Measurements from ENCODE around the gene CDV3. TPM values are rescaled to one million over a fixed set of nuclear protein-coding genes. Genes with fewer than 3 reads are reported as not detected.

Gene CDV3
- total and polyA plus RNA-seq, 9 of the 15 experiments (the other 6 are each of a cell fraction or from before 2014, with no cell fraction given), result 72.3 to 273 (median 116) TPM

DNA sequence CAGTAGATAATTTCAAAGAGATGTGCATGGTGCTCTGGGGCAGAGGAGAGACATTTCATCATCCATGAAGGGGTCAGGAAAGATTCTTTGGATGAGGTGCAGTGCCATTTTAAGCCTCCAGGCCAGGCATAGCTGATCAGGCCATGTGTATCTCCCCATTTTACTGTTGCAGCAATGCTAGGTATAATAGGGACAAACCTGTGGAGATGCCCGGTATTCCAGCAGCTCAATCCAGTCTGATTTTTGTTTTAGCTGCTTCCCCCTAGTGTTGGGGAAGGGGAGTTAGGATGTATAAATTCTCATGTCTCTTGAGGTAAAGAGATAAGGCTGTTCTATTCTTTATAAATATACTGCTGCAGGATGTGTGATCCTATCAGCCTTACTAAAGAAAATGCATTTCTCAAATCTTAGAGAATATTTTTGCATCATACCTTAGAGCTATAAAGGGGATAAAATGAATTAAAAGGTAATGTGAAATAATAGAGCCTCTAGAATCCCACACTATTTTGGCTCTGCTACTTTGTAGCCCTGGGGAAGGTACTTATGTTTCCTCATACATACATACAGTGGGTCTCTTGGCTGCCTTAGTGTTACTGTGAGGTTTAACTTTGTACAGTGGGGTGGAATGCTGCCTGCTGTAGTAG lies 5.2 kb downstream of the CDV3 start (continued):
- TF ChIP-seq, protein P1, sequence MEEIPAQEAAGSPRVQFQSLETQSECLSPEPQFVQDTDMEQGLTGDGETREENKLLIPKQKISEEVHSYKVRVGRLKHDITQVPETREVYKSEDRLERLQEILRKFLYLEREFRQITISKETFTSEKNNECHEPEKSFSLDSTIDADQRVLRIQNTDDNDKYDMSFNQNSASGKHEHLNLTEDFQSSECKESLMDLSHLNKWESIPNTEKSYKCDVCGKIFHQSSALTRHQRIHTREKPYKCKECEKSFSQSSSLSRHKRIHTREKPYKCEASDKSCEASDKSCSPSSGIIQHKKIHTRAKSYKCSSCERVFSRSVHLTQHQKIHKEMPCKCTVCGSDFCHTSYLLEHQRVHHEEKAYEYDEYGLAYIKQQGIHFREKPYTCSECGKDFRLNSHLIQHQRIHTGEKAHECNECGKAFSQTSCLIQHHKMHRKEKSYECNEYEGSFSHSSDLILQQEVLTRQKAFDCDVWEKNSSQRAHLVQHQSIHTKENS (CRISPR knock-in tag; IDR thresholded peaks at IDR 0.05), result no peak
- TF ChIP-seq PHF8 (IDR thresholded peaks at IDR 0.05; ENCODE audit: borderline replicate concordance, low read length), result no peak
- no peak for TF ChIP-seq SNRNP70 (optimal IDR thresholded peaks at IDR 0.05; ENCODE audit: low read depth, low read length)
- TF ChIP-seq SMARCB1 (IDR thresholded peaks at IDR 0.05; ENCODE audit: insufficient read length, low read depth), result no peak
- no peak for TF ChIP-seq SREBF1 (IDR thresholded peaks at IDR 0.05; ENCODE audit: borderline replicate concordance, low read depth, low read length)
- TF ChIP-seq DEAF1 (CRISPR knock-in tag; IDR thresholded peaks at IDR 0.05), result no peak

GRCh38 chr3:133583396-133583795 lies 9.9 kb downstream of the CDV3 start:
- Histone ChIP-seq H3K4me2 (ENCODE audit: insufficient read depth, low read length) (no peak overlapping the region), H3K9ac (ENCODE audit: insufficient read depth in 1 of 2, low read depth in 2 of 2, low read length in 2 of 2) (no peak overlapping the region), H3K36me3 (ENCODE audit: control insufficient read depth, insufficient read depth, low read length) (peaks cover 89% of the 10 kb centered on the region), H3K9me1 (ENCODE audit: control insufficient read depth, insufficient read depth, low read length) (no peaks in the 10 kb centered on the region), H3K4me3 (no peak overlapping the region), H3K4me1 (replicated peaks in 1 of 2; ENCODE audit: control insufficient read depth in 2 of 2, insufficient read depth in 2 of 2, low read length in 2 of 2) (peaks cover 0 to under 1% of the 10 kb centered on the region in 2 experiments; a peak in 2 of 5 replicates), H3K9me3 (replicated peaks; ENCODE audit: control insufficient read depth, insufficient read depth, low read depth, low read length) (no peaks in the 10 kb centered on the region), H2AFZ (ENCODE audit: low read depth, low read length) (no peak overlapping the region), H4K20me1 (replicated peaks; ENCODE audit: control insufficient read depth, insufficient read depth, low read length) (peaks cover 7% of the 10 kb centered on the region), H3K27ac (ENCODE audit: extremely low read depth, low read depth, low read length) (no peak overlapping the region), H3K27me3 (ENCODE audit: control insufficient read depth in 2 of 2, insufficient read depth in 2 of 2, low read length in 2 of 2) (no peaks in the 10 kb centered on the region), H3K79me2 (ENCODE audit: control insufficient read depth, insufficient read depth, low read length) (peaks cover 46% of the 10 kb centered on the region)
- no TSS peak for BruUV-seq (replicated peaks)
- intact Hi-C loops (cut with micrococcal nuclease), result no loop called here
- in situ Hi-C loops (cut with MboI), result no loop called here
- DNase-seq (ENCODE audit: extremely low read depth in 1 of 4, low spot score in 3 of 4) (no peak), ATAC-seq (no peak), FAIRE-seq (no peak)
- 98% methylated on average over 6 of the region's 6 CpGs for WGBS (ENCODE audit: insufficient coverage, low coverage, missing lambda C conversion rate)
- ChIA-PET CTCF (ENCODE audit: low intra/inter-chr PET ratio) (no interaction called here), POLR2A (no interaction called here)
- no peak for TF ChIP-seq SAP30 (IDR thresholded peaks at IDR 0.05; ENCODE audit: borderline replicate concordance, insufficient read depth, low read depth, low read length, poor library complexity, severe bottlenecking)
- TF ChIP-seq BHLHE40 (IDR thresholded peaks at IDR 0.05; ENCODE audit: low read length), result no peak
